ENCODE data around the gene KRTAP4-11. TPM values are rescaled to one million over a fixed set of nuclear protein-coding genes. Genes with fewer than 3 reads are reported as not detected.
"Not testable (repeated sequence)": the region's sequence is repeated elsewhere in the genome, so short reads cannot be mapped to it uniquely, and the experiment has no call there.

KRTAP4-11 gene
- total and polyA plus RNA-seq, 2 experiments from 2014 or later, result not detected

DNA sequence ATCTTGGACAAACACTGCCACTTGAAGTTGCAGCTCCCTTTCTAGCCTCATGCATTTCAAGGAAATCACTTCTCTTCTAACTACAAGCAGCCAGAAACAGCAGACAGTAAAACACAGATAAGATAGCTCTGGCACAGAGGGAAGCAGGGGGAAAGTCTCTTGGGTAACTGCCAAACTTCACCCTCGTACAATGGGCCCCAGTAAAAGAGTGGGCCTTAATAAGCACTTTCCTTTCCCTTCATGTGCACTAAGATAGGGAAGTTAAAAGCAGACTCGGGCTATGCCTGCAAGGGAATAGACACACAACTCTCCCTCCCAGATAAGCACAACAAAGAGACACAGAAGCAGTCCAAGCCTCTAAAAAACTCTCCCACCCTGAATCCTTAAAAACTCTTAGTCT lies 35.7 kb upstream of the KRTAP4-11 start:
- Histone ChIP-seq H3K27me3 (peaks cover 2% of the 10 kb centered on the region), H2AFZ (no peak overlapping the region), H3K9me2 (replicated peaks; ENCODE audit: insufficient read depth) (no peaks in the 10 kb centered on the region), H3K79me2 (no peaks in the 10 kb centered on the region), H3K36me3 (replicated peaks; ENCODE audit: insufficient read depth, low read depth) (no peaks in the 10 kb centered on the region), H3K4me2 (no peak overlapping the region), H4K20me1 (ENCODE audit: insufficient read depth, poor library complexity, severe bottlenecking) (no peaks in the 10 kb centered on the region), H3K9me3 (ENCODE audit: low read depth) (no peaks in the 10 kb centered on the region), H3K4me3 (no peak overlapping the region), H3K4me1 (ENCODE audit: insufficient read depth) (peaks cover 7% of the 10 kb centered on the region), H3K27ac (no peak overlapping the region)
- TF ChIP-seq EZH2 (IDR thresholded peaks at IDR 0.05; ENCODE audit: borderline replicate concordance), result no peak
- TF ChIP-seq CTCF (IDR thresholded peaks at IDR 0.05; ENCODE audit: poor library complexity), result no peak
- TF ChIP-seq EZH2phosphoT487 (IDR thresholded peaks at IDR 0.05; ENCODE audit: low read depth, severe bottlenecking, unreplicated experiment), result no peak
- peak; percentile 11 for DNase-seq (ENCODE audit: low spot score)
- WGBS (ENCODE audit: low lambda C conversion rate, missing lambda C conversion rate), result 15% methylated on average over 2 of the region's 2 CpGs

GRCh38 chr17:41151525-41151924 lies 33.4 kb upstream of the KRTAP4-11 start:
- peaks cover 7% of the 10 kb centered on the region for H3K4me1 ChIP-seq (ENCODE audit: insufficient read depth)
- no peaks in the 10 kb centered on the region for H3K9me3 ChIP-seq (ENCODE audit: low read depth)
- DNase-seq (ENCODE audit: low spot score), result no peak
- no peaks in the 10 kb centered on the region for H3K9me2 ChIP-seq (replicated peaks; ENCODE audit: insufficient read depth)
- no peaks in the 10 kb centered on the region for H3K79me2 ChIP-seq
- H3K4me2 ChIP-seq, result no peak overlapping the region
- H2AFZ ChIP-seq, result no peak overlapping the region
- TF ChIP-seq EZH2phosphoT487 (IDR thresholded peaks at IDR 0.05; ENCODE audit: low read depth, severe bottlenecking, unreplicated experiment) (no peak), CTCF (IDR thresholded peaks at IDR 0.05; ENCODE audit: poor library complexity) (no peak), EZH2 (IDR thresholded peaks at IDR 0.05; ENCODE audit: borderline replicate concordance) (no peak)
- WGBS (ENCODE audit: low lambda C conversion rate, missing lambda C conversion rate), result 92% methylated on average over 2 of the region's 2 CpGs
- no peaks in the 10 kb centered on the region for H3K36me3 ChIP-seq (replicated peaks; ENCODE audit: insufficient read depth, low read depth)
- no peaks in the 10 kb centered on the region for H4K20me1 ChIP-seq (ENCODE audit: insufficient read depth, poor library complexity, severe bottlenecking)
- no peak overlapping the region for H3K4me3 ChIP-seq
- H3K27me3 ChIP-seq, result peaks cover 2% of the 10 kb centered on the region
- H3K27ac ChIP-seq, result no peak overlapping the region

- Histone ChIP-seq H3K79me2 (no peaks in the 10 kb centered on the region), H3K4me2 (no peak overlapping the region), H3K4me3 (no peak overlapping the region), H3K9me2 (replicated peaks; ENCODE audit: insufficient read depth) (no peaks in the 10 kb centered on the region), H2AFZ (no peak overlapping the region), H3K9me3 (ENCODE audit: low read depth) (no peaks in the 10 kb centered on the region), H3K27me3 (peaks cover 2% of the 10 kb centered on the region), H3K27ac (no peak overlapping the region), H4K20me1 (ENCODE audit: insufficient read depth, poor library complexity, severe bottlenecking) (no peaks in the 10 kb centered on the region), H3K4me1 (ENCODE audit: insufficient read depth) (peaks cover 7% of the 10 kb centered on the region), H3K36me3 (replicated peaks; ENCODE audit: insufficient read depth, low read depth) (no peaks in the 10 kb centered on the region)
- DNase-seq (ENCODE audit: low spot score), result no peak
- TF ChIP-seq CTCF (IDR thresholded peaks at IDR 0.05; ENCODE audit: poor library complexity) (no peak), EZH2 (IDR thresholded peaks at IDR 0.05; ENCODE audit: borderline replicate concordance) (no peak), EZH2phosphoT487 (IDR thresholded peaks at IDR 0.05; ENCODE audit: low read depth, severe bottlenecking, unreplicated experiment) (no peak)
- WGBS (ENCODE audit: low lambda C conversion rate, missing lambda C conversion rate), result 87% methylated on average over 4 of the region's 4 CpGs
Observed at GRCh38 chr17:41150026-41150425, 31.9 kb upstream of the KRTAP4-11 start.

GRCh38 chr17:41149652-41149985 lies 31.4 kb upstream of the KRTAP4-11 start, which contains the start of gene KRTAP4-5:
Gene KRTAP4-5 (minus strand): TSS chr17:41149825. CDS start chr17:41149767, 58 bp downstream.
- no peak within 1 kb of the TSS for H3K4me2 ChIP-seq
- TF ChIP-seq CTCF (IDR thresholded peaks at IDR 0.05; ENCODE audit: poor library complexity) (no peak), EZH2 (IDR thresholded peaks at IDR 0.05; ENCODE audit: borderline replicate concordance) (no peak), EZH2phosphoT487 (IDR thresholded peaks at IDR 0.05; ENCODE audit: low read depth, severe bottlenecking, unreplicated experiment) (no peak)
- H3K27ac ChIP-seq, result no peak within 1 kb of the TSS
- WGBS (ENCODE audit: low lambda C conversion rate, missing lambda C conversion rate), result 95% methylated on average over 2 of the region's 2 CpGs
- H4K20me1 ChIP-seq (ENCODE audit: insufficient read depth, poor library complexity, severe bottlenecking), result no peaks in the 10 kb centered on the region
- DNase-seq (ENCODE audit: low spot score), result no peak
- H3K4me1 ChIP-seq (ENCODE audit: insufficient read depth), result peaks cover 7% of the 10 kb centered on the region
- H3K79me2 ChIP-seq, result no peaks in the 10 kb centered on the region
- H3K36me3 ChIP-seq (replicated peaks; ENCODE audit: insufficient read depth, low read depth), result no peaks in the 10 kb centered on the region
- H3K4me3 ChIP-seq, result no peak within 1 kb of the TSS
- no peaks in the 10 kb centered on the region for H3K9me2 ChIP-seq (replicated peaks; ENCODE audit: insufficient read depth)
- no peaks in the 10 kb centered on the region for H3K9me3 ChIP-seq (ENCODE audit: low read depth)
- no peak within 1 kb of the TSS for H2AFZ ChIP-seq
- H3K27me3 ChIP-seq, result peaks cover 2% of the 10 kb centered on the region

- not testable (repeated sequence) for H3K36me3 ChIP-seq (replicated peaks; ENCODE audit: insufficient read depth, low read depth); H3K79me2 ChIP-seq; H3K4me3 ChIP-seq; H3K4me1 ChIP-seq (ENCODE audit: insufficient read depth); H2AFZ ChIP-seq; H3K4me2 ChIP-seq; H3K9me2 ChIP-seq (replicated peaks; ENCODE audit: insufficient read depth); DNase-seq (ENCODE audit: low spot score); H3K27ac ChIP-seq; H3K27me3 ChIP-seq; H4K20me1 ChIP-seq (ENCODE audit: insufficient read depth, poor library complexity, severe bottlenecking); H3K9me3 ChIP-seq (ENCODE audit: low read depth)
- WGBS (ENCODE audit: low lambda C conversion rate, missing lambda C conversion rate), result 91% methylated on average over 10 of the region's 10 CpGs
Observed at GRCh38 chr17:41148971-41149651, 30.9 kb upstream of the KRTAP4-11 start.

All from hepatocyte (in vitro differentiated cells).